Measurements from ENCODE around the gene HIC2.
"Not testable (repeated sequence)": the region's sequence is repeated elsewhere in the genome, so short reads cannot be mapped to it uniquely, and the experiment has no call there.

HIC2 gene

DNA sequence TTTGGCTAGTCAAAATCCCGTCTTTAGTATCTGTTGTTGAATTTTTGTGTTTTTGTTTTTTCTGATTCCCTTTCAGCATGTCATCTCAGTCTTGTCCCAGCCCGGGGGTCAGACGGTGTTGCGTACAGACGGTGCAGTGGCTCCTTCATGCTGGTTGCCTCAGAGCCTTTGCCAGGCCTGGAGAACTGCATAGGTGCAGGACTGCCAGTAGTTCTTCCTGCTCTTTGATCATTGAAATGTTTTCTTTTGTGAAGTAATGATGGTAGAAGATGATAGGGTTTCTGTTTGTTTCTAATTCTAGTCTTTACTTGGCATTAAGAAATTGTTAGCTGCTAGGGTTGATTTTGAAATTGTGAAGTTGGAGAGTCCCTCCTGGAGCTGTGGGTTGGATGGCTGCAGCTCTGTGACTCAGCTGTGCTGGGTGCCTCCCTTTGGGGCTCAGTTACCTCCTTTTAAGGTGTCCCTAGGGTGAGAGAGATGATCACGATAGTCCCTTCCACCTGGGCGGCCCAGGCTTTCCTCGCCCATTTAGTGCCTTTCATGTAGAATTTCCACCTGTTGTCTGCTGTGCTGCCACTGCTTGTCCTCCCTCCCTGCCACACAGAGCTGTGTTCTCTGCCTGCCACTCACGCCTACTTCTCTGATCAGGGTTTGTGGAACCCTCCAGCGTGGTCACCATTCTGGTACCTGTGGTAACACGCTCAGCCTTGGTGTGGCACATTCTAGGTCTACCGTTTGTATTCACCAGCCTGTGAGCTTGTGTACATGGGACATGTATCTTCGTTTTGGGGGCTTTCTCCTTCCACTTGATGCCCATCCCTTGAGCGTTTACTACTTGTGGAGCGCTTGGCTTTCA lies 17.4 kb downstream of the HIC2 start:
- not testable (repeated sequence) for DNase-seq (ENCODE audit: low read depth)

DNA sequence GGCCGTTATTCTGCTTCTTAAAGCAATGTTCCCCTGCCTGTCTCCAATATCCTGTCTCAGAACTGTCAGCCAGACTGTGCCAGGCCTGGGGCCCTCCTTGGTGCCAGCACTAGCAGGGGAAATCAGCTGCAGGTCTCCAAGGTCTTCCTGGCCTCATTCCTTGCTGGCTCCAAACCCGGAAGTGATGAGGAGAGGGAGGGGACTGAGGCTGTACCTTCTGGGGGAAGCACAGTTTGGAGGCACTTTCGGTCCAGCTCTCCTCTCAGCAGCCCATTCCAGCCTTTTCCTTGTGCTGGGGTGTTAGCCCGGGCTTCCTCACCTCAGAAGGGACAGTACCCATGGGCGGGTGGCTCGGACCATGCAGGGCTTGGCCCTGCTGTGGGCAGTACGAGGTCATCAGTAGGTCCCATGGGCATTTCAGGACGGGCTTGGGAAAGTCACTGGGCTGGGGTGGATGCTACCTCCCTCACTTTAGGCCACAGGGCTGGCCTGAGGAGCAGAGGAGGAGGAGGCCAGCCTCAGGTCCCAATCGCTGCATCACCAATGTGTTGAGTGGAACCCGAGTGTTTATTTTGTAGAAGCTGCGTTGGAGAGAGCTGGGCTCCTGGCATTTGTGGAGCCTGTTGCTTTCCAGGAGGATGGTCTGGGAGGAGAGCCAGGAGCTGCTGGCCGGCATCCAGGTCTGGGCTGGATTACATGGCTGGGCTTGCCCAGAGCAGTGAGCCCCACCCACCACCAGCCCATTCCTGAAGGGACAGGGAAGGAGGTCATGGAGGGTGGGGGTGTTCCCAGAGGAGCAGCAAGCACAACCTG lies 19.0 kb downstream of the HIC2 start:
- not testable (repeated sequence) for DNase-seq (ENCODE audit: low read depth)

DNA sequence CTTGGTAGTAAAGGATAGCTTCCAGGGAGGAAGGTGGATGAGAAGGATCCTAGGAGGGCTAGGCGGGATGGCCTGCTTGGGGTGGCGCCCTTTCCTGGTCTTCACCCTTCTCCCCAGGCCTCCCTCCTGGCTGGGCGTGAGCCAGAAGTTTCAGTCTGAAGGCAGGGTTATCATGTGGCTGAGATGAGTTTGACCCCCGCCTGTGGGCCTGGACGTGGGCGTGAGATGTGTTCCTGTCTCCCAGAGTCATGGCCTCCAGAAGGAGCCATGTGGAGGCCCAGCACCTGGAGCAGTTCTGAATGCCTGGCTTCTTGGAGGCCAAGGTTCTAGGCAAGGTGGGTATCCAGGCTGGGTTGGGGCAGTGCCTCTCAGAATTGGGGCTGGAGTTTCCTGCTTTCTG lies 20.8 kb downstream of the HIC2 start:
- DNase-seq (ENCODE audit: low read depth), result not testable (repeated sequence)

DNA sequence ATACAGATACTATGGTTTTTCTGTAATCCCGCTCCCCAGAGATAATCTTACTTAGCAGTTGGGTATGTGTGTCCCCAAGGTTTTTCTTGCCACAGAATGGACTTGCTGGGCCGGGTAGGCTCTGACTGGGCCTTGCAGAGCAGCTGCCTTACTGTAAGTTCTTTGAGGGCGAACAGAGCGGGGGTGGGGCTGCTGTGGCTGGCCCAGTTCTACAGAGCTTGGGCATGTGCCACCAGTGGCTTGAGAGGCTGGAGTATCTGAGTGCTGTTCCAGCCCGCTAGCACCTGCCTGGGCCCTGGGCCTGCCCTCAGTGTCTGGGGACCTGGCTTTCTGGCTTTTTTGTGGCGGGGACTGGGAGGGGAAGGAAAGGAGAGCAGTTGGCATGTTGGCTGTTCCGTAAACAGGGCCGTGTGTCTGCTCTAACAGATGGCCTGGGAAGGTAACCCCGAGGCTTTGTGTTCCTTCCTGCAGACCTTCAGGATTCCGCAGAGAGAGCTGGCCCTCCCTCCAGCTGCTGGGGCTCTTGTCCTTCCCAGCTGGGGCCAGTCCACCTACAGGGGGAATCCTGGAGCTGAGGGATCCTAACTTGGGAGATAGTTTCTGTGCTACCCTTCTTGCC lies 23.0 kb downstream of the HIC2 start:
- DNase-seq (ENCODE audit: low read depth), result not testable (repeated sequence)

DNA sequence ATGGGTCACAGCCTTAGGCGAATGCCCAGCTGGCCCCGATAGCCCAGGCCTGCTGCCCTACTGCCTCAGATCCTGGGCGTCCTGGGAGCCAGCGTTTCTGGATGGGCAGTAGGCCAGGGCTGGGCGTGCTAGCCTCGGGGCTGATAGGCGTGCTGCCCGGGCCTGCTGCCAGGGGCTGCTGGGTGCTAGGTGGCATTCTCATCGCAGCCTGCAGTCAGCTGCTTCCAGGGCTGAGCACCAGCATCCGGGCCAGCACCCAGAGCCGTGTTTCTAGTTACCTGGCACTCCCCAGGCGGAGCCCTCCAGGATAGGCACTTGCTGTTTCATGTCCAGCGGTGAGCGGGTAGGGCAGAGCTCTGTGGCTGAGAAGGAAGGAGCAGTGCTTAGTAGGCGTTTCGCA lies 23.5 kb downstream of the HIC2 start:
- DNase-seq (ENCODE audit: low read depth), result not testable (repeated sequence)

DNA sequence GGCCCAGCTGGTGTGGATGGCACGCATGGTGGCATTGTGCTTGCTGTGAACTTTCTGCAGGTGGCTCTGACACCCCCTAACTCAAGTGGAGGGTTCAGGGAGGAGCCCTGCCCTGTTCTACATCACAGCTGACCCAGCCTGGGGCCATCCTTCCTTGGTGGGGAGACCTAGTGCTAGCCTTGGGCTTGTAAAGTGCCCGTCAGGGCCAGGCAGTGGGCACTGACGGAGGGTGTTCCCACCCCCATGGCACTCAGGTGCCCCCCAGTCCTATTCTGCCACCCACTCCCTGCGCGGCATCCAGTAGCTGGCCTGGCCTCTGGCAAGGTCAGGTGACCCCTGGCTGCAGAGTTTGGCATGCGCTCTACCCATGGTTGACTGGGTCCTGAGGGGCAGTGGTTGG lies 24.0 kb downstream of the HIC2 start:
- not testable (repeated sequence) for DNase-seq (ENCODE audit: low read depth)

DNA sequence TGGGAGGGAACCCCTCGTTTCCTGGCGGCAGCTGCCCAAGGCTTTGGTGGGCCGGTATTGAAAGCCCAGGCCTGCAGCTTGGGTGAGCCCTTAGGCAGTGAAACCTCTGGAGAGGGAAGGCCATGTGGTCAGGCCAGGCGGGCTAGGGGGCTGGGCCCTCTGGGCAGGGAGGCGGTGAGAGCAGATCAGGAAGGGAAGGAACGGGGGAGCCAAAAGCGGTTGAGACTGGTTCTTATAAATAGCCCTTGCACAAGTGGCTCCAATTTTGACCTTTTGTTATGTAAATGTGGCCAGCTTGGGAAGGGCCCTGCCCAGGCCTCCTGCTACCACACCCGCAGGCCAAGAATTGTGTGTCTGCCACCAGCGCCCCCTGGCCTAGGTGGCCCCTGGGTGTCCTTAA lies 25.0 kb downstream of the HIC2 start:
- not testable (repeated sequence) for DNase-seq (ENCODE audit: low read depth)

DNA sequence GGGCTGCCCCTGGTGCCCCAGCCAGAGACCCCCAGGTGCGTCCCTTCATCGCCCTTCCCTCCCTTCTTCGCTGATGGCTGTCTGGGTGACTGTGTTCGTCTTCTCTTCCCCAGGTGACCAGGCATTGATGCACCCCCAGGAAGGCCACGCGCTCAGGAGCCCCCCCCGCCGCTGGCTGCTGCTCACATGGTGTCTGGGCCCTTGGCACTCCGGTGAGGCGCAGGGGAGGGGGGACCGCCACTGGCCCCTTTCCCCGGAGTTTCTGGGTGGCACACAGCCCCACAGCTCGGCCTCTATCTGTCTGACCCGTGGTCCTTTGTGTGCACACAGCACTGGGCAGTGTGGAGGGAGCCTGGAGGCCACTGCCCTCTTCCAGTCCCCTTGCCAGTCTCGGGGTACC lies 25.5 kb downstream of the HIC2 start:
- not testable (repeated sequence) for DNase-seq (ENCODE audit: low read depth)

DNA sequence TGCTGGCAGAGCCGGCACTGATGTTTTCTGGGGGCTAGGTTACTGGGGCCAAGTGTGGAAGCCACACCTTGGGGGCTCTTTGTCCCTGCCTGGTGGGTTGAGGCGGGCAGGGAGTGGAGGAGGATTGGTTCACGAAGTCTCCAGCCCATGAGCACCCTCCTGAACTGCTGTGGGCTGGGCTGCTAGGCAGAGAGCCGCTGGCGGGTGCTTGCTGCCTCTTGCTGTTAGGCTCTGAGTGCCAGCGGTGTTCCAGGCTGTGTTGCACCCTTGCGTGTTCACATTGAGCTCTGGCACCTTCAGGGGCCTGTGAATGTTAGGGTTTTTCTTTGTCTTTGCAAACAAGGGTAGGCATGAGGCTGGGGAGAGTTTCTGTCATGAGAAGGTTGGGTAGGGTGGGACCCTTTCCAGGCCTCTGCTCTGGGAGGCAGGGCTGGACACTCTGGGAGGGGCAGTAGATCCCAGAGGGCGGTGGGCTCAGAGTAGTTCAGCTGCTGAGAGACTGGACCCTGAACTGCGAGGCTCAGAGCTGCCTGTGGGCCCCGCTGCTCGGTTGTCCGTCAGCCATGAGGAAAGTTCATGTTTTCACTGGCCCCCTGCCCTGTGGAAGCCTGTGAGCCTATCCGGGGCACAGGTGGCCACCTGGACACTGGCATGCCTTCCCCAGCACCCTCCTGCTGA lies 26.0 kb downstream of the HIC2 start:
- DNase-seq (ENCODE audit: low read depth), result no peak

DNA sequence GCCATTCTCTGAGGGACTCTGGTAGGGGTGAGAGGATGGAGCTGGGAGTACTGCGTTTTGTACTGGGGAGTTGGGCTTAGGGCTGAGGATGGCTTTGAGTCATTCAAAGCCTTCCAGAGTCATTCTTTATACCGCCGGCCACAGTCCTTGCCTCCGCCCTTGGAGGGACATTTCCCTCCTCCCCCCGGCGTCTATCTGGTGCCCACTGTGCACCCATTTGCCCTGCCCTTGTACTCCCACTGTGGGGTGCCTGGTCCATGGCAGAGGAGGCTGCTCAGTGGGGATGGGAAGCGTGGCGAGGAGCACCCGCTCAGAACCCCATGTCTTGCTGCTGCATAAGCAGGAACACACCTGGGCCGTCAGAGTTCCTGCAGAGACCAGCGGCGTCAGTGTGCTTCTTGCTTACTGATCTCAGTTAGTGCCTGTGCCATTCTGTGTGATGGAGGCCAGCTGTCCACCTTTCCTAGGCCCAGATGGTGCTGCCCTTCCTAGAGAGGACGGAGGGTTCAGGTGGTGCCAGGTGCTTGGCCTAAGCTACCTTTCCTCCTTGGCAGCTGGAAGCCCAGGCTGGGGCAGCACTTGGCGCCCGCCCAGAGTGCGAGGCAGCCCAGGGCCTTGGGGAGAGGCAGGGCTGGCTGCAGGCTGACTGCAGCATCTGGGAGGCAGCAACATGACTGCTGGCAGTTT lies 26.7 kb downstream of the HIC2 start:
- DNase-seq (ENCODE audit: low read depth), result no peak

DNA sequence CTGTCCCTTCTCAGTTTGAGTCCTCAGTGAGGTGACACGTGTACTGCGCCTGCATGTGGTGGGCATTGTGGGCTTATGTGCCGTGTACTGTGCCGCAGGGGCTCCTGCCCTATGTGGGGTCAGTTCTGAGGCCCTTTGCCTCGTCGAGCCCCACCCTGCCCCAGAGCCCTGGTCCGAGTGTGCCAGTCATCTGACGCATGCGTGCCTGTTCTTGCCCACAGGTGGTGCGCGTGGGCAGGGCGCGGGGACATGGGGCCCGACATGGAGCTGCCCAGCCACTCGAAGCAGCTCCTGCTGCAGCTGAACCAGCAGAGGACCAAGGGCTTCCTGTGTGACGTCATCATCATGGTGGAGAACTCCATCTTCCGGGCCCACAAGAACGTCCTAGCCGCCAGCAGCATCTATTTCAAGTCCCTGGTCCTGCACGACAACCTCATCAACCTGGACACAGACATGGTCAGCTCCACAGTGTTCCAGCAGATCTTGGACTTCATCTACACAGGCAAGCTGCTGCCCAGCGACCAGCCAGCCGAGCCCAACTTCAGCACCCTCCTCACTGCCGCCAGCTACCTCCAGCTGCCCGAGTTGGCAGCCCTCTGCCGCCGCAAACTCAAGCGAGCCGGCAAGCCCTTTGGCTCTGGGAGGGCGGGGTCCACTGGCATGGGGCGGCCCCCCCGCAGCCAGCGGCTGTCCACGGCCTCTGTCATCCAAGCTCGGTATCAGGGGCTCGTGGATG lies 27.7 kb downstream of the HIC2 start:
- no peak for DNase-seq (ENCODE audit: low read depth)

DNA sequence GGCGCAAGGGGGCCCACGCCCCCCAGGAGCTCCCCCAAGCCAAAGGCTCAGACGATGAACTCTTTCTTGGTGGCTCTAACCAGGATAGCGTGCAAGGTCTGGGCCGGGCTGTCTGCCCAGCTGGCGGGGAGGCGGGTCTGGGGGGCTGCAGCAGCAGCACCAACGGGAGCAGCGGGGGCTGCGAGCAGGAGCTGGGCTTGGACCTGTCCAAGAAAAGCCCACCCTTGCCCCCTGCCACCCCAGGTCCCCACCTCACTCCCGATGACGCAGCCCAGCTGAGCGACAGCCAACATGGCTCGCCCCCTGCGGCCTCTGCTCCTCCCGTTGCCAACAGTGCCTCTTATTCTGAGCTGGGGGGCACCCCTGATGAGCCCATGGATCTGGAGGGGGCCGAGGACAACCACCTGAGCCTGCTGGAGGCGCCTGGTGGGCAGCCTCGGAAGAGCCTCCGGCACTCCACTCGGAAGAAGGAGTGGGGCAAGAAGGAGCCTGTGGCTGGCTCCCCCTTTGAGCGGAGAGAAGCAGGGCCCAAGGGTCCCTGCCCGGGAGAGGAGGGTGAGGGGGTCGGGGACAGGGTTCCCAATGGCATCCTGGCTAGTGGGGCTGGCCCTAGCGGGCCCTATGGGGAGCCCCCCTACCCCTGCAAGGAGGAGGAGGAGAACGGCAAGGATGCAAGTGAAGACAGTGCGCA lies 28.4 kb downstream of the HIC2 start:
- DNase-seq (ENCODE audit: low read depth), result no peak

DNA sequence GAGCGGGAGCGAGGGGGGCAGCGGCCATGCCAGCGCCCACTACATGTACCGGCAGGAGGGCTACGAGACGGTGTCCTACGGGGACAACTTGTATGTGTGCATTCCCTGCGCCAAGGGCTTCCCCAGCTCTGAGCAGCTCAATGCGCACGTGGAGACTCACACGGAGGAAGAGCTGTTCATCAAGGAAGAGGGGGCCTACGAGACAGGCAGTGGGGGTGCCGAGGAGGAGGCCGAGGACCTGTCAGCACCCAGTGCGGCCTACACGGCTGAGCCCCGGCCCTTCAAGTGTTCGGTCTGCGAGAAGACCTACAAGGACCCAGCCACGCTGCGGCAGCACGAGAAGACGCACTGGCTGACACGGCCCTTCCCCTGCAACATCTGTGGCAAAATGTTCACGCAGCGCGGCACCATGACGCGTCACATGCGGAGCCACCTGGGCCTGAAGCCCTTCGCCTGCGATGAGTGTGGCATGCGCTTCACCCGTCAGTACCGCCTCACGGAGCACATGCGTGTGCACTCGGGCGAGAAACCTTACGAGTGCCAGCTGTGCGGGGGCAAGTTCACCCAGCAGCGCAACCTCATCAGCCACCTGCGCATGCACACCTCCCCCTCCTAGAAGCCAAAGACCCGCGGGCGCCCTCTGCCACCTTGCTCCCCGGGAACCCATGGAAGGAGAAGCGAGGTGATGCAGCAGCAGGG lies 29.1 kb downstream of the HIC2 start:
- no peak for DNase-seq (ENCODE audit: low read depth)

DNA sequence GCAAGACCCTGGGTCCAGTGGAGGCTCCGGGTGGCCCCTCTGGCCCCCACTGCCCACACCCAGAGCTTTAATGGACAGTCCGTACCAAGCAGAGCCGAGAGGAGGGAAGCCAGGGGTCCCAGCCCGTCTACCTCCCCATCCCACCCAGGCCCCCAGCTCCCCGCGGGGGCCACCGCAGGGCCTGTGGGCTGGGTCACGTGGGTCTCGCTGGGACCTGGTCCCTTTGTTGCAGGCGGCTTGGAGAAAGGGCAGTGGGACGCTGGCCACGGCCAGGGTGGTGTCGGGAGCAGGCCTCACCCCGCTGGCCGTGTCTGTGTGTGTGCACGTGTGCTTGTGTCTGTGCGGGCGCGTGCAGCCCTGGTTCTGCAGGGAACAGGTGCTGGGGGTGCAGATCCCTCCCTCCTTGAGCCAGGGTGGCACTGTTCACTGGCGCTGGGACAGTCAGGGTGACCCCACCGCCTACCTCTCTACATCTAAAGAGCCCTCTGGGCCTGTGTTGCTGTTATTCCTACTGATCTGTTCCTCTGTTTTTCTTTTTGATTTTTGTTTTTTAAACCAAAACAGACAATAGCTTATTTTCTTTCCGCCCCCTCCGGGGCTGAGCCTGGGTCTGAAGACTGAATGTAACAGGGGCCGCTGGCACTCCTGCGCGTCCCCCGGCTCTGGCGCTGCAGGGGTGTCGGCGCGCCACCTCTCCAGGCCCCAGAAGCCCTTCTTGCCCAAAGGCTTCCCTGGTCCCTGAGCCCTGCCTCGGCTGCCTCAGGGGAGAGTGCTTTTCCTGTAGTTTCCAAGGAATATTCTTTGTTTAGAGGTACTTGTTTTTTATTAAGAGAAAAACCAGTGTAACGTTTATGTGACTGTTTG lies 29.9 kb downstream of the HIC2 start:
- no peak for DNase-seq (ENCODE audit: low read depth)

DNA sequence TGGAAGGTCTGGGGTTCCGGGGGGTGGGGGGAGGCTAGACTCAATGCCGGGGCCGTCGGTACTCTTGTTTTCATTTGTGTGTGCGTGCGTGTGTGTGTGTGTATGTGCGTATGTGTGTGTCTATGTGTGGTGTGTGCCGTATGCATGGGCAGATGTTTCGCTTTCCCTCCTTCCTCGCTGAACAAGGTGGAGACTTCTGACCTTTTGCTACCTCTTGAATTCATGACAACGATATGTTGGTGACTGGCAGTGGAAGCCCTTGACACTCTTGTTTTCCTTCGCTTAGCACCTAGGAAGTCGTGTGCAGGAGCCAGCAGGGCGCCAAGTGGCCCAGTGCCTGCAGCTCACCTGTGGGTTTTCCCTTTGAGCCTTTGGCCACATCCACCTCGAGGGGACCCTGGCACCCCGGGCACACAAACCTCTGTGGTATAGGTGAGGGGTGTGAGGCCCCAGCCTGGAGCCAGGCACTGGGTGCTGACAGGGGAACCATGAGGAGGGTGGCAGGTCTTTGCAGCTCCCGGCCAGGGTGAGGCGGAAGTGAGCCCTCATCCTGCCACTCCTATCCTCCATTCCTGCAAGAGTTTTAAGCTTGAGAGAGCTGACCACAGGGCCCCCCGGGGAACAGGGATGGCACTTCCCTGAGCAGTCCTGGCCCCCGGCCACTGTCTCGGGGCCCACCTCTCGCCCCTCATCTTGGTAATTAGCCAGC lies 30.7 kb downstream of the HIC2 start:
- DNase-seq (ENCODE audit: low read depth), result no peak

DNA sequence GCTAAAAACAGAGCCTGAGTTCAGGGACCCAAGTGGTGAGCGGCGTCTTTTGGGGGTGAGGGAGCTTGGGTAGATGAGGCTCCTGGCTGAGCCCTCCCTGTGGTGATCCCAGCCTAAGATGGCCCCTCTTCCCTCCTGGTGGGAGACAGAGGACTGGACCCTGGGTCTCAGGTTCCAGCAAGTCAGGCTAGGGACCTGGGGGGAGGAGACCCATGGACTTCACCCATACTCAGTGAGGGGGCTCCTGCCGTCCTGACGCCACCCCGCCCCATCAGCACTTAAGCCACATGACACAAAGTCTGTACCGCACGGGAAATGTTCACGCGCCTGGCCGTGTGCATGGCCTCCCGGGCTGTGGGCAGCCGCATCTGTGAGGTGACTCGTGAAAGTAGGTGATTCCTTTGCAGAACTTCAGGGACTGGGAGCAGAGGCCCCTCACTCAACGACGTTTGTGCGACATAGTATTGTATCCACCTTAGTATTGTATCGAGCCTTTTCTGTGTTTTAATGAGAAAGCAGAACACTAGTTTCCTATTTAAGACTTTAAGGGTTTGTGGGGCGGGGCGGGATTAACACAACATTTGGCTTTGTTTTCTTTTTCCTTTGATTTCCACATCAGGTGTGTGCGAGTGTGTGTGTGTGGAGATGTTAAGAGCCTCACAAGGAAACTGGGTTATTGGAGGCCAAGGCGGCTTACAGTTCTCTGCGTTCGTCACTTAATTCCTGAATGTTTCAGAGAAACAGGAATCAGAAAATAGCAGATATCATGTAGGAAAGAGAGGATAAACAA lies 31.7 kb downstream of the HIC2 start:
- DNase-seq (ENCODE audit: low read depth), result no peak
